Natural killer cell (primary cell): ENCODE results near the gene TMEM39B. TPM values are rescaled to one million over a fixed set of nuclear protein-coding genes. Genes with fewer than 3 reads are reported as not detected.

Experiments used
- ATAC-seq, 3 donors: fragments of 150-1000 bp in 2 of 3; fragments of 200-7000 bp in 1 of 3; cut with Tn5 transposase; 1 replicate in 1 of 3; 2 replicates in 2 of 3; pipeline ENCODE4 v1.10.0; 2021; ENCODE audit warnings: mild to moderate bottlenecking in 2 of 3, moderate library complexity in 2 of 3
- DNase-seq, 2 donors: peaks; one replicate each; pipeline versions ENCODE4 v3.0.0 to v3.0.0-alpha.2; 2013 to 2021; ENCODE audit warnings: mixed read lengths in 1 of 2
- H3K27ac ChIP-seq: one replicate; pipeline ENCODE4 v1.5.1; 2013; ENCODE audit warnings: mild to moderate bottlenecking, low read length
- H3K27me3 ChIP-seq: one replicate; pipeline ENCODE4 v1.6.1; 2013; ENCODE audit warnings: low read length; ENCODE audit not compliant: control insufficient read depth, insufficient read depth
- H3K36me3 ChIP-seq: one replicate; pipeline ENCODE4 v1.6.1; 2013; ENCODE audit warnings: low read length; ENCODE audit not compliant: control insufficient read depth, insufficient read depth
- H3K4me1 ChIP-seq: one replicate; pipeline ENCODE4 v1.6.1; 2013; ENCODE audit warnings: low read length; ENCODE audit not compliant: control insufficient read depth, insufficient read depth
- H3K4me3 ChIP-seq: one replicate; pipeline ENCODE4 v1.5.1; 2013; ENCODE audit warnings: low read length
- H3K9me3 ChIP-seq: one replicate; pipeline ENCODE4 v1.6.1; 2013; ENCODE audit warnings: low read length; ENCODE audit not compliant: control insufficient read depth, insufficient read depth
- H3K27ac Mint-ChIP-seq, 2 donors: one replicate each; pipeline ENCODE4 v1.8.0; 2022; ENCODE audit warnings: mild to moderate bottlenecking in 2 of 2, mixed read lengths in 2 of 2, moderate library complexity in 1 of 2
- H3K27me3 Mint-ChIP-seq, 2 donors: one replicate each; pipeline ENCODE4 v1.8.0; 2022; ENCODE audit warnings: low read depth in 2 of 2, mixed read lengths in 2 of 2
- H3K36me3 Mint-ChIP-seq: one replicate; pipeline ENCODE4 v1.8.0; 2022; ENCODE audit warnings: mixed read lengths
- H3K4me1 Mint-ChIP-seq, 2 donors: one replicate each; pipeline ENCODE4 v1.8.0; 2022; ENCODE audit warnings: mixed read lengths in 2 of 2
- H3K4me3 Mint-ChIP-seq: one replicate; pipeline ENCODE4 v1.8.0; 2022; ENCODE audit warnings: mild to moderate bottlenecking, moderate library complexity, mixed read lengths
- H3K9me3 Mint-ChIP-seq, 2 donors: one replicate each; pipeline ENCODE4 v1.8.0; 2022; ENCODE audit warnings: mixed read lengths in 2 of 2
- CTCF ChIP-seq: fragments of 200-600 bp; IDR thresholded peaks from one replicate; pipeline ENCODE4 v1.8.0; 2022; ENCODE audit warnings: antibody characterized with exemption
- WGBS: methylation state at CpG from one replicate; pipeline ENCODE4 v1.1.7; 2013; ENCODE audit warnings: missing lambda C conversion rate; ENCODE audit not compliant: insufficient coverage; 5-methylcytosine and 5-hydroxymethylcytosine counted together
- intact Hi-C: fragments of 100-400 bp; cut with micrococcal nuclease; formaldehyde crosslinking; loops from one replicate; pipeline ENCODE4 v1.14.2; 2022
- total RNA-seq, 4 donors: library from RNA; stranded (reverse); fragments of 120-200 nt in 1 of 4; gene quantifications; one replicate each; pipeline versions ENCODE4 v1.2.3 to v1.2.4, GENCODE V29; 2013 to 2022

TMEM39B gene
- total RNA-seq, 3 donors from 2014 or later (not counting 1 experiment from before 2014, with no cell fraction given) = 13.3 to 17.1 (median 15.8) TPM

GRCh38 chr1:32028746-32029145, 44.0 kb upstream of the TMEM39B start:
- Mint-ChIP-seq H3K27me3 (no peaks in the 10 kb centered on the region), H3K27ac (peak overlapping the region in 1 of 2 donors; percentile 35), H3K9me3 (no peaks in the 10 kb centered on the region), H3K4me1 (peaks cover 52 to 63% of the 10 kb centered on the region in 2 donors), H3K4me3 (no peak overlapping the region), H3K36me3 (peaks cover 2% of the 10 kb centered on the region)
- no peaks in the 10 kb centered on the region for H3K9me3 ChIP-seq
- no peaks in the 10 kb centered on the region for H3K27me3 ChIP-seq
- 93% methylated on average over 3 of the region's 3 CpGs for WGBS
- peaks cover 25% of the 10 kb centered on the region for H3K36me3 ChIP-seq
- no peak overlapping the region for H3K4me3 ChIP-seq
- peaks cover 7% of the 10 kb centered on the region for H3K4me1 ChIP-seq
- DNase-seq (no peak), ATAC-seq (no peak)
- TF ChIP-seq CTCF = no peak
- intact Hi-C loops = no loop called here
- no peak overlapping the region for H3K27ac ChIP-seq

- intact Hi-C loops = no loop called here
- Mint-ChIP-seq H3K36me3 (peaks cover 7% of the 10 kb centered on the region), H3K9me3 (no peaks in the 10 kb centered on the region), H3K27ac (peak overlapping the region; percentile 27 to 66), H3K27me3 (no peaks in the 10 kb centered on the region), H3K4me3 (no peak overlapping the region), H3K4me1 (peaks cover 62 to 65% of the 10 kb centered on the region in 2 donors)
- Histone ChIP-seq H3K9me3 (no peaks in the 10 kb centered on the region), H3K27me3 (no peaks in the 10 kb centered on the region), H3K4me3 (no peak overlapping the region), H3K36me3 (peaks cover 42% of the 10 kb centered on the region), H3K27ac (no peak overlapping the region), H3K4me1 (no peaks in the 10 kb centered on the region)
- WGBS = 95% methylated on average over 8 of the region's 8 CpGs
- DNase-seq = no peak
- TF ChIP-seq CTCF = no peak
- ATAC-seq = no peak
Observed at GRCh38 chr1:32031578-32032274, 41.0 kb upstream of the TMEM39B start.

GRCh38 chr1:32032275-32032615, 40.5 kb upstream of the TMEM39B start:
- Mint-ChIP-seq H3K36me3 (peaks cover 7% of the 10 kb centered on the region), H3K9me3 (no peaks in the 10 kb centered on the region), H3K4me3 (no peak overlapping the region), H3K27me3 (no peaks in the 10 kb centered on the region), H3K27ac (peak overlapping the region; percentile 5 to 66), H3K4me1 (peaks cover 58 to 59% of the 10 kb centered on the region in 2 donors)
- 100% methylated on average over 2 of the region's 2 CpGs for WGBS
- Histone ChIP-seq H3K36me3 (peaks cover 47% of the 10 kb centered on the region), H3K4me1 (no peaks in the 10 kb centered on the region), H3K27ac (no peak overlapping the region), H3K4me3 (no peak overlapping the region), H3K27me3 (no peaks in the 10 kb centered on the region), H3K9me3 (no peaks in the 10 kb centered on the region)
- ATAC-seq (no peak), DNase-seq (no peak)
- intact Hi-C loops = no loop called here
- TF ChIP-seq CTCF = no peak

GRCh38 chr1:32035119-32035518, 37.6 kb upstream of the TMEM39B start:
- Mint-ChIP-seq H3K9me3 (no peaks in the 10 kb centered on the region), H3K27ac (peak overlapping the region; percentile 13 to 70), H3K36me3 (peaks cover 14% of the 10 kb centered on the region), H3K27me3 (no peaks in the 10 kb centered on the region), H3K4me1 (peaks cover 44 to 47% of the 10 kb centered on the region in 2 donors), H3K4me3 (no peak overlapping the region)
- Histone ChIP-seq H3K27me3 (no peaks in the 10 kb centered on the region), H3K36me3 (peaks cover 74% of the 10 kb centered on the region), H3K9me3 (no peaks in the 10 kb centered on the region), H3K4me3 (no peak overlapping the region), H3K27ac (no peak overlapping the region), H3K4me1 (no peaks in the 10 kb centered on the region)
- DNase-seq = peak in 1 of 2 donors; percentile 37
- 59% methylated on average over 3 of the region's 3 CpGs for WGBS
- no peak for TF ChIP-seq CTCF
- peak in 2 of 3 donors; percentile 67 to 71 for ATAC-seq
- intact Hi-C loops = no loop called here
